GM21737 (cell line): ENCODE data around the gene OR6P1.

Experiments used
- ATAC-seq: cut with Tn5 transposase; IDR thresholded peaks from one replicate; pipeline ENCODE4 v1.9.1; 2021; ENCODE audit warnings: mild to moderate bottlenecking, moderate library complexity; ENCODE audit not compliant: unreplicated experiment

The OR6P1 gene

GRCh38 chr1:158520021-158520420, 50.4 kb downstream of the OR6P1 start:
- ATAC-seq = no peak

GRCh38 chr1:158516966-158517365, 53.4 kb downstream of the OR6P1 start:
- ATAC-seq = no peak
